HT1080 (cell line): Measurements from ENCODE around the gene FNDC10. TPM values are rescaled to one million over a fixed set of nuclear protein-coding genes. Genes with fewer than 3 reads are reported as not detected.
"Not testable (repeated sequence)": the region's sequence is repeated elsewhere in the genome, so short reads cannot be mapped to it uniquely, and the experiment has no call there.

Experiments used
- DNase-seq: peaks from one replicate; pipeline ENCODE4 v3.0.0-alpha.2; 2015; ENCODE audit warnings: low read depth
- total RNA-seq: library from RNA; depleted of rRNA; stranded (reverse); fragments of >200 nt; shearing (Covaris generic); gene quantifications from 2 replicates; pipeline ENCODE4 v1.2.3, GENCODE V29; 2014

FNDC10 gene
- total RNA-seq, 1 experiment from 2014 or later: 0.66 TPM

GRCh38 chr1:1567891-1568291 lies 32.0 kb downstream of the FNDC10 start:
- DNase-seq: no peak

GRCh38 chr1:1567152-1567875 lies 32.6 kb downstream of the FNDC10 start:
- no peak for DNase-seq

GRCh38 chr1:1565340-1565739 lies 34.6 kb downstream of the FNDC10 start:
- DNase-seq: no peak

- DNase-seq: no peak
These were observed 35.7 kb downstream of the FNDC10 start for GRCh38 chr1:1564268-1564667.

GRCh38 chr1:1563688-1564087 lies 36.2 kb downstream of the FNDC10 start:
- DNase-seq: no peak

GRCh38 chr1:1562556-1563195 lies 37.3 kb downstream of the FNDC10 start:
- DNase-seq: no peak

- no peak for DNase-seq
These were observed 38.0 kb downstream of the FNDC10 start for GRCh38 chr1:1561801-1562470.

GRCh38 chr1:1560178-1560577 lies 39.8 kb downstream of the FNDC10 start:
- DNase-seq: no peak

- no peak for DNase-seq
These were observed 40.9 kb downstream of the FNDC10 start for GRCh38 chr1:1559066-1559465.

- no peak for DNase-seq
These were observed 41.3 kb downstream of the FNDC10 start for GRCh38 chr1:1558591-1558990.

GRCh38 chr1:1557688-1558087 lies 42.2 kb downstream of the FNDC10 start:
- DNase-seq: not testable (repeated sequence)

GRCh38 chr1:1556961-1557360 lies 43.0 kb downstream of the FNDC10 start:
- not testable (repeated sequence) for DNase-seq

GRCh38 chr1:1556505-1556904 lies 43.4 kb downstream of the FNDC10 start:
- no peak for DNase-seq

GRCh38 chr1:1554926-1555915 lies 44.7 kb downstream of the FNDC10 start:
- DNase-seq: peak; percentile 76

GRCh38 chr1:1554550-1554925 lies 45.4 kb downstream of the FNDC10 start:
- DNase-seq: no peak

- DNase-seq: no peak
These were observed 46.0 kb downstream of the FNDC10 start for GRCh38 chr1:1553821-1554494.

- no peak for DNase-seq
These were observed 47.7 kb downstream of the FNDC10 start for GRCh38 chr1:1552263-1552639.

- DNase-seq: no peak
These were observed 48.2 kb downstream of the FNDC10 start for GRCh38 chr1:1551524-1552262.

- DNase-seq: no peak
These were observed 49.1 kb downstream of the FNDC10 start for GRCh38 chr1:1550591-1551432.
